HEK293 (cell line): ENCODE results near the gene RELT.

Experiments used
- CTCF ChIA-PET: fragments of 350-600 bp; formaldehyde crosslinking; extraction: SDS; loops from one replicate; lab custom pipeline; 2021; ENCODE audit warnings: antibody characterized with exemption; lab: Yijun Ruan, JAX
- POLR2A ChIA-PET: fragments of 300-600 bp; formaldehyde crosslinking; extraction: SDS; loops from one replicate; lab custom pipeline; 2020; ENCODE audit warnings: antibody characterized with exemption, inconsistent platforms; lab: Yijun Ruan, JAX
- H3K27ac ChIP-seq: fragments of 200-500 bp; sonication (Bioruptor generic); 2 replicates; pipeline ENCODE4 v1.5.1; 2014; ENCODE audit warnings: low read depth, low read length, control low read depth, inconsistent platforms; ENCODE audit errors: extremely low read depth
- H3K36me3 ChIP-seq, 2 experiments: fragments of 200-500 bp in 1 of 2; sonication (Bioruptor generic) in 1 of 2; 1 replicate in 1 of 2; 2 replicates in 1 of 2; pipeline ENCODE4 v1.5.1; 2014 to 2017; ENCODE audit warnings: inconsistent platforms in 2 of 2, low read length in 2 of 2; ENCODE audit not compliant: control insufficient read depth in 2 of 2, insufficient read depth in 1 of 2
- H3K4me1 ChIP-seq: fragments of 200-500 bp; sonication (Bioruptor generic); 2 replicates; pipeline ENCODE4 v1.5.1; 2014; ENCODE audit warnings: mild to moderate bottlenecking, low read length, inconsistent platforms; ENCODE audit not compliant: control insufficient read depth, insufficient read depth
- H3K4me3 ChIP-seq: 2 replicates; pipeline ENCODE4 v1.5.1; 2011; ENCODE audit warnings: low read depth, mild to moderate bottlenecking, control low read depth, low read length, moderate library complexity
- H3K9me3 ChIP-seq: fragments of 200-500 bp; sonication (Bioruptor generic); 2 replicates; pipeline ENCODE4 v1.5.1; 2014; ENCODE audit warnings: low read depth, low read length, inconsistent platforms; ENCODE audit not compliant: control insufficient read depth, insufficient read depth
- ELK4 ChIP-seq: IDR thresholded peaks from 2 replicates; pipeline ENCODE4 v1.6.1; 2011; ENCODE audit warnings: mild to moderate bottlenecking, low read depth, low read length, borderline replicate concordance
- FEZF1 ChIP-seq: fragments of 450-650 bp; formaldehyde crosslinking; IDR thresholded peaks from 2 replicates; pipeline ENCODE4 v1.5.1; 2016; ENCODE audit warnings: missing biosample characterization, missing genetic modification characterization
- GLIS2 ChIP-seq: fragments of 450-650 bp; formaldehyde crosslinking; IDR thresholded peaks from 2 replicates; pipeline ENCODE4 v1.5.1; 2016; ENCODE audit warnings: missing biosample characterization, missing genetic modification characterization
- HOXA7 ChIP-seq: sonication (generic); formaldehyde crosslinking; IDR thresholded peaks from 2 replicates; pipeline ENCODE4 v1.8.1; 2022; ENCODE audit warnings: missing genetic modification reagents, borderline replicate concordance
- HOXD13 ChIP-seq: sonication (generic); formaldehyde crosslinking; IDR thresholded peaks from 2 replicates; pipeline ENCODE4 v1.8.0; 2022; ENCODE audit warnings: missing genetic modification reagents, borderline replicate concordance
- KLF1 ChIP-seq: fragments of 450-650 bp; formaldehyde crosslinking; IDR thresholded peaks from 2 replicates; pipeline ENCODE4 v1.5.1; 2016; ENCODE audit warnings: missing biosample characterization, missing genetic modification characterization
- KLF16 ChIP-seq: fragments of 450-650 bp; formaldehyde crosslinking; IDR thresholded peaks from 2 replicates; pipeline ENCODE4 v1.5.1; 2017; ENCODE audit warnings: missing biosample characterization, missing genetic modification characterization
- RBAK ChIP-seq: fragments of 450-650 bp; formaldehyde crosslinking; IDR thresholded peaks from 2 replicates; pipeline ENCODE4 v1.5.1; 2016; ENCODE audit warnings: missing biosample characterization, missing genetic modification characterization
- SALL2 ChIP-seq: fragments of 450-650 bp; formaldehyde crosslinking; IDR thresholded peaks from 2 replicates; pipeline ENCODE4 v1.5.0; 2017; ENCODE audit warnings: missing biosample characterization, mild to moderate bottlenecking, missing genetic modification characterization, borderline replicate concordance
- SCRT1 ChIP-seq: fragments of 450-650 bp; formaldehyde crosslinking; IDR thresholded peaks from 2 replicates; pipeline ENCODE4 v1.5.1; 2016; ENCODE audit warnings: missing biosample characterization, missing genetic modification characterization, borderline replicate concordance
- SP3 ChIP-seq: fragments of 450-650 bp; formaldehyde crosslinking; IDR thresholded peaks from 2 replicates; pipeline ENCODE4 v1.5.1; 2016; ENCODE audit warnings: missing biosample characterization, missing genetic modification characterization
- TRIM28 ChIP-seq: IDR thresholded peaks from 2 replicates; pipeline ENCODE4 v1.6.1; 2011; ENCODE audit warnings: low read length, control low read depth, borderline replicate concordance
- ZNF148 ChIP-seq: fragments of 450-650 bp; formaldehyde crosslinking; IDR thresholded peaks from 2 replicates; pipeline ENCODE4 v1.5.0; 2017; ENCODE audit warnings: missing biosample characterization, missing genetic modification characterization, borderline replicate concordance
- ZNF174 ChIP-seq: fragments of 450-650 bp; formaldehyde crosslinking; IDR thresholded peaks from 2 replicates; pipeline ENCODE4 v1.5.0; 2017; ENCODE audit warnings: missing biosample characterization, mild to moderate bottlenecking, missing genetic modification characterization
- ZNF184 ChIP-seq: fragments of 450-650 bp; IDR thresholded peaks from 2 replicates; pipeline ENCODE4 v1.5.1; 2018; ENCODE audit warnings: missing biosample characterization, mild to moderate bottlenecking, missing genetic modification characterization
- ZNF214 ChIP-seq: fragments of 450-650 bp; formaldehyde crosslinking; IDR thresholded peaks from 2 replicates; pipeline ENCODE4 v1.5.1; 2017; ENCODE audit warnings: missing biosample characterization, mild to moderate bottlenecking, missing genetic modification characterization, borderline replicate concordance
- ZNF362 ChIP-seq: fragments of 450-650 bp; formaldehyde crosslinking; IDR thresholded peaks from 2 replicates; pipeline ENCODE4 v1.5.1; 2016; ENCODE audit warnings: missing biosample characterization, missing genetic modification characterization
- ZNF416 ChIP-seq: fragments of 450-650 bp; formaldehyde crosslinking; IDR thresholded peaks from 2 replicates; pipeline ENCODE4 v1.5.1; 2016; ENCODE audit warnings: missing biosample characterization, missing genetic modification characterization
- ZNF423 ChIP-seq: fragments of 450-650 bp; formaldehyde crosslinking; IDR thresholded peaks from 2 replicates; pipeline ENCODE4 v1.5.1; 2016; ENCODE audit warnings: missing biosample characterization, missing genetic modification characterization
- ZNF426 ChIP-seq: fragments of 450-650 bp; formaldehyde crosslinking; IDR thresholded peaks from 2 replicates; pipeline ENCODE4 v1.5.1; 2017; ENCODE audit warnings: missing biosample characterization, missing genetic modification characterization, mild to moderate bottlenecking, inconsistent platforms, moderate library complexity
- ZNF433 ChIP-seq: fragments of 450-650 bp; formaldehyde crosslinking; IDR thresholded peaks from 2 replicates; pipeline ENCODE4 v1.5.1; 2016; ENCODE audit warnings: missing biosample characterization, missing genetic modification characterization, low read depth
- ZNF48 ChIP-seq: fragments of 450-650 bp; formaldehyde crosslinking; IDR thresholded peaks from 2 replicates; pipeline ENCODE4 v1.5.1; 2016; ENCODE audit warnings: missing biosample characterization, missing genetic modification characterization
- ZNF530 ChIP-seq: fragments of 450-650 bp; formaldehyde crosslinking; IDR thresholded peaks from 2 replicates; pipeline ENCODE4 v1.5.1; 2016; ENCODE audit warnings: low read depth, missing biosample characterization, missing genetic modification characterization
- ZNF610 ChIP-seq: fragments of 450-650 bp; formaldehyde crosslinking; IDR thresholded peaks from 2 replicates; pipeline ENCODE4 v1.5.1; 2016; ENCODE audit warnings: missing biosample characterization, missing genetic modification characterization, borderline replicate concordance
- ZNF623 ChIP-seq: fragments of 450-650 bp; formaldehyde crosslinking; IDR thresholded peaks from 2 replicates; pipeline ENCODE4 v1.5.1; 2016; ENCODE audit warnings: missing biosample characterization, missing genetic modification characterization
- ZNF654 ChIP-seq: fragments of 450-650 bp; formaldehyde crosslinking; IDR thresholded peaks from 2 replicates; pipeline ENCODE4 v1.5.1; 2016; ENCODE audit warnings: low read depth, missing biosample characterization, missing genetic modification characterization
- ZNF660 ChIP-seq: fragments of 450-650 bp; IDR thresholded peaks from 2 replicates; pipeline ENCODE4 v1.5.1; 2018; ENCODE audit warnings: missing biosample characterization, mild to moderate bottlenecking, missing genetic modification characterization
- ZNF664 ChIP-seq: fragments of 450-650 bp; formaldehyde crosslinking; IDR thresholded peaks from 2 replicates; pipeline ENCODE4 v1.5.1; 2016; ENCODE audit warnings: missing biosample characterization, missing genetic modification characterization
- ZNF670 ChIP-seq: fragments of 450-650 bp; formaldehyde crosslinking; IDR thresholded peaks from 2 replicates; pipeline ENCODE4 v1.5.1; 2016; ENCODE audit warnings: missing biosample characterization, missing genetic modification characterization, low read depth
- ZNF677 ChIP-seq: fragments of 450-650 bp; IDR thresholded peaks from 2 replicates; pipeline ENCODE4 v1.5.0; 2018; ENCODE audit warnings: missing biosample characterization, mild to moderate bottlenecking, missing genetic modification characterization, moderate library complexity
- ZNF701 ChIP-seq: fragments of 450-650 bp; formaldehyde crosslinking; IDR thresholded peaks from 2 replicates; pipeline ENCODE4 v1.5.1; 2016; ENCODE audit warnings: missing biosample characterization, missing genetic modification characterization
- ZNF791 ChIP-seq: fragments of 450-650 bp; formaldehyde crosslinking; IDR thresholded peaks from 2 replicates; pipeline ENCODE4 v1.5.1; 2016; ENCODE audit warnings: missing biosample characterization, missing genetic modification characterization
- ZNF830 ChIP-seq: fragments of 450-650 bp; IDR thresholded peaks from 2 replicates; pipeline ENCODE4 v1.5.0; 2018; ENCODE audit warnings: missing biosample characterization, missing genetic modification characterization, low read depth, mild to moderate bottlenecking, moderate library complexity
- ZNF837 ChIP-seq: fragments of 450-650 bp; formaldehyde crosslinking; IDR thresholded peaks from 2 replicates; pipeline ENCODE4 v1.5.1; 2016; ENCODE audit warnings: missing biosample characterization, missing genetic modification characterization
- ZSCAN16 ChIP-seq: fragments of 450-650 bp; formaldehyde crosslinking; IDR thresholded peaks from 2 replicates; pipeline ENCODE4 v1.5.1; 2016; ENCODE audit warnings: missing biosample characterization, missing genetic modification characterization

Gene RELT

GRCh38 chr11:73353422-73353821 lies 22.8 kb upstream of the RELT start:
- ChIA-PET CTCF (interaction anchor here (4.6 to 6.4 kb wide), 3 partner anchors 33 to 308 kb away, joined by 61 to 95 read pairs (median 64); no protein-coding TSS in a partner anchor), POLR2A (no interaction called here)
- no peaks in the 10 kb centered on the region for H3K9me3 ChIP-seq
- no peak overlapping the region for H3K27ac ChIP-seq
- no peaks in the 10 kb centered on the region for H3K4me1 ChIP-seq
- peaks cover 0 to 6% of the 10 kb centered on the region in 2 experiments; a peak in 1 of 3 replicates for H3K36me3 ChIP-seq
- no peak overlapping the region for H3K4me3 ChIP-seq
- TF ChIP-seq HOXD13 (CRISPR knock-in tag): no peak
- TF ChIP-seq ZNF837: no peak
- TF ChIP-seq GLIS2: no peak
- no peak for TF ChIP-seq ZNF670 (tag by site-specific recombination)
- TF ChIP-seq KLF16 (tag by site-specific recombination): no peak
- TF ChIP-seq ELK4: no peak
- no peak for TF ChIP-seq ZNF830 (tag by site-specific recombination)
- no peak for TF ChIP-seq ZNF433
- no peak for TF ChIP-seq ZNF48 (tag by site-specific recombination)
- no peak for TF ChIP-seq SALL2 (tag by site-specific recombination)
- no peak for TF ChIP-seq ZNF791 (tag by site-specific recombination)
- TF ChIP-seq ZNF362 (tag by site-specific recombination): no peak
- TF ChIP-seq FEZF1 (tag by site-specific recombination): no peak
- TF ChIP-seq ZNF530 (tag by site-specific recombination): no peak
- TF ChIP-seq ZSCAN16 (tag by site-specific recombination): no peak
- TF ChIP-seq ZNF610: no peak
- TF ChIP-seq ZNF174 (tag by site-specific recombination): no peak
- TF ChIP-seq TRIM28: no peak
- no peak for TF ChIP-seq HOXA7 (CRISPR knock-in tag)
- no peak for TF ChIP-seq ZNF148

- ChIA-PET POLR2A (no interaction called here), CTCF (interaction anchor here (0.6 to 1.9 kb wide), 5 partner anchors 12 to 305 kb away, joined by 5 to 7 read pairs (median 5); no protein-coding TSS in a partner anchor)
- H3K36me3 ChIP-seq: peaks cover 0 to 19% of the 10 kb centered on the region in 2 experiments; a peak in 1 of 3 replicates
- H3K4me1 ChIP-seq: no peaks in the 10 kb centered on the region
- H3K4me3 ChIP-seq: no peak overlapping the region
- H3K27ac ChIP-seq: no peak overlapping the region
- H3K9me3 ChIP-seq: no peaks in the 10 kb centered on the region
- TF ChIP-seq ZNF184 (tag by site-specific recombination) (no peak), ZNF623 (tag by site-specific recombination) (no peak), ZNF660 (no peak), ZNF426 (tag by site-specific recombination) (no peak), ZNF677 (tag by site-specific recombination) (no peak), ZNF423 (no peak), ZNF701 (tag by site-specific recombination) (no peak), ZNF664 (no peak), SCRT1 (tag by site-specific recombination) (no peak), TRIM28 (no peak), ZNF174 (tag by site-specific recombination) (no peak), ZNF214 (no peak), HOXD13 (CRISPR knock-in tag) (no peak), RBAK (tag by site-specific recombination) (no peak), ZNF654 (tag by site-specific recombination) (no peak), ZNF416 (tag by site-specific recombination) (no peak), KLF1 (no peak), SP3 (no peak)
Measured at GRCh38 chr11:73355109-73355508, 21.1 kb upstream of the RELT start.
